ENCODE measurements around the gene PRPF31. TPM values are rescaled to one million over a fixed set of nuclear protein-coding genes. Genes with fewer than 3 reads are reported as not detected.

The PRPF31 gene
- total and polyA plus RNA-seq, 9 of the 15 experiments (the other 6 are each of a cell fraction or from before 2014, with no cell fraction given), result 5.8 to 92.2 (median 69.2) TPM

GRCh38 chr19:54137699-54138488 lies 22.3 kb downstream of the PRPF31 start, which contains the start of gene CNOT3 (continued):
- TF ChIP-seq, protein P1, sequence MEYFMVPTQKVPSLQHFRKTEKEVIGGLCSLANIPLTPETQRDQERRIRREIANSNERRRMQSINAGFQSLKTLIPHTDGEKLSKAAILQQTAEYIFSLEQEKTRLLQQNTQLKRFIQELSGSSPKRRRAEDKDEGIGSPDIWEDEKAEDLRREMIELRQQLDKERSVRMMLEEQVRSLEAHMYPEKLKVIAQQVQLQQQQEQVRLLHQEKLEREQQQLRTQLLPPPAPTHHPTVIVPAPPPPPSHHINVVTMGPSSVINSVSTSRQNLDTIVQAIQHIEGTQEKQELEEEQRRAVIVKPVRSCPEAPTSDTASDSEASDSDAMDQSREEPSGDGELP (CRISPR knock-in tag; IDR thresholded peaks at IDR 0.05; ENCODE audit: borderline replicate concordance), result no peak
- no peak for TF ChIP-seq NUFIP1 (IDR thresholded peaks at IDR 0.05; ENCODE audit: partially characterized antibody)
- no peak for TF ChIP-seq ZNF23 (CRISPR knock-in tag; IDR thresholded peaks at IDR 0.05)
- TF ChIP-seq KLF10 (CRISPR knock-in tag; IDR thresholded peaks at IDR 0.05), result no peak
- no peak for TF ChIP-seq ZNF644 (tag; IDR thresholded peaks at IDR 0.05; ENCODE audit: low read depth)
- TF ChIP-seq ZC3H4 (CRISPR knock-in tag; IDR thresholded peaks at IDR 0.05; ENCODE audit: borderline replicate concordance), result no peak
- TF ChIP-seq ZNF121 (CRISPR knock-in tag; conservative IDR thresholded peaks at IDR 0.05), result no peak
- TF ChIP-seq, protein P2, sequence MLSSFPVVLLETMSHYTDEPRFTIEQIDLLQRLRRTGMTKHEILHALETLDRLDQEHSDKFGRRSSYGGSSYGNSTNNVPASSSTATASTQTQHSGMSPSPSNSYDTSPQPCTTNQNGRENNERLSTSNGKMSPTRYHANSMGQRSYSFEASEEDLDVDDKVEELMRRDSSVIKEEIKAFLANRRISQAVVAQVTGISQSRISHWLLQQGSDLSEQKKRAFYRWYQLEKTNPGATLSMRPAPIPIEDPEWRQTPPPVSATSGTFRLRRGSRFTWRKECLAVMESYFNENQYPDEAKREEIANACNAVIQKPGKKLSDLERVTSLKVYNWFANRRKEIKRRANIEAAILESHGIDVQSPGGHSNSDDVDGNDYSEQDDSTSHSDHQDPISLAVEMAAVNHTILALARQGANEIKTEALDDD (IDR thresholded peaks at IDR 0.05), result no peak
- no peak for TF ChIP-seq MCM2 (IDR thresholded peaks at IDR 0.05; ENCODE audit: low read depth)
- TF ChIP-seq, protein P3, sequence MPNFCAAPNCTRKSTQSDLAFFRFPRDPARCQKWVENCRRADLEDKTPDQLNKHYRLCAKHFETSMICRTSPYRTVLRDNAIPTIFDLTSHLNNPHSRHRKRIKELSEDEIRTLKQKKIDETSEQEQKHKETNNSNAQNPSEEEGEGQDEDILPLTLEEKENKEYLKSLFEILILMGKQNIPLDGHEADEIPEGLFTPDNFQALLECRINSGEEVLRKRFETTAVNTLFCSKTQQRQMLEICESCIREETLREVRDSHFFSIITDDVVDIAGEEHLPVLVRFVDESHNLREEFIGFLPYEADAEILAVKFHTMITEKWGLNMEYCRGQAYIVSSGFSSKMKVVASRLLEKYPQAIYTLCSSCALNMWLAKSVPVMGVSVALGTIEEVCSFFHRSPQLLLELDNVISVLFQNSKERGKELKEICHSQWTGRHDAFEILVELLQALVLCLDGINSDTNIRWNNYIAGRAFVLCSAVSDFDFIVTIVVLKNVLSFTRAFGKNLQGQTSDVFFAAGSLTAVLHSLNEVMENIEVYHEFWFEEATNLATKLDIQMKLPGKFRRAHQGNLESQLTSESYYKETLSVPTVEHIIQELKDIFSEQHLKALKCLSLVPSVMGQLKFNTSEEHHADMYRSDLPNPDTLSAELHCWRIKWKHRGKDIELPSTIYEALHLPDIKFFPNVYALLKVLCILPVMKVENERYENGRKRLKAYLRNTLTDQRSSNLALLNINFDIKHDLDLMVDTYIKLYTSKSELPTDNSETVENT (CRISPR knock-in tag; IDR thresholded peaks at IDR 0.05), result no peak
- TF ChIP-seq MGA (IDR thresholded peaks at IDR 0.05), result no peak
- no peak for TF ChIP-seq ZNF707 (CRISPR knock-in tag; conservative IDR thresholded peaks at IDR 0.05)
